ENCODE data around the gene FAM171A1.
A peak's percentile ranks its signal among the peaks of the same experiment; 100 is the strongest.

Gene FAM171A1

DNA sequence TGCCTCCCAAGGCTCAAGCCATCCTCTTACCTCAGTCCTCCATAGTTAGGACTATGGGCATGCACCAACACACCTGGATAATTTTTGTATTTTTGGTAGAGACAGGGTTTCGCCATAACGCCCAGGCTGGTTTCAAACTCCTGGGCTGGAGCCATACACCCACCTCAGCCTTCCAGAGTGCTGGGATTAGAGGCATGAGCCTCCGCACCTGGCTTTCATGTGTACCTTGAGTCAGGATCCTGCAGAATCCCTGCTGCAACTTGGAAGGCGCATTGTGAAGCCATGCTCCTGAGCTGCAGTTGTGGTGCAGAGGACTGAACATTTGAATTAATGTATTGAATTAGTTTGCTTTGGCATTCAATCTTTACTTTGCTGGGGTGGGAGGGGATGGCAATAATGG, 173.2 kb downstream of the FAM171A1 start:
- DNase-seq = no peak

- DNase-seq = no peak
Observed at GRCh38 chr10:15197276-15197675, 173.8 kb downstream of the FAM171A1 start.

- no peak for DNase-seq
Observed at GRCh38 chr10:15196021-15196834, 174.9 kb downstream of the FAM171A1 start.

DNA sequence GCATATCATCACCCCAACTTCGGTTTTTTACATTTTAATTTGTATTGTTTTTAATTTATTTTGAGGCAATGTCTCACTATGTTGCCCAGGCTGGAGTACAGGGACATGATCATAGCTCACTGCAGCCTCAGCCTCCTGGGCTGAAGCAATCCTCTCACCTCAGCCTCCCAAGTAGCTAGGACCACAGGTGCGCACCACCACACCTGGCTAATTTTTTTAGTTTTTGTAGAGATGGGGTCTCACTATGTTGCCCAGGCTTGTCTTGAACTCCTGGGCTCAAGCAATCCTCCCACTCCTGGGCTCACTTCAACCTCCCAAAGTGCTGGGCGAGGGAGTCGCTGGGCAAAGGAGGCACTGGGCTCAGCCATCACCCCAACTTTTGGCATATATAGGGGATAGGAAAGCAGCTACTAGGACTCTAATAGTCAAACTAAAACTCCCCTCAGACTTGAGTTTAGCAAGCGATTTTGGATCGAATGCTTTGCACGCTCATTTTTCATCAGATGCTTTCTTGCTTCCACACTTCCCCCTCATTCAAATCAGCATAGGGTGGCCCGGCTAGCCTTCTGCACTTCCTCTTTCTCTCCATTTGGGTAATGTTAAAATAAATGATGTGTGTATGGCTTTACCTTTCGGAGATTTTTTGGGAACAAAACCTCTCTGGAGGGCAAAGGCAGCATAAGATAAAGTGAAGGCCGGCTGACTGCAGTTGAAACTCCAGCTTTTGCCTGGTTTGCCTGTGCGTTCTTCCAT, 181.8 kb downstream of the FAM171A1 start:
- no peak for DNase-seq

GRCh38 chr10:15188603-15189002, 182.5 kb downstream of the FAM171A1 start:
- no peak for DNase-seq

GRCh38 chr10:15183689-15184481, 187.2 kb downstream of the FAM171A1 start:
- DNase-seq = no peak

GRCh38 chr10:15182540-15183207, 188.4 kb downstream of the FAM171A1 start:
- DNase-seq = no peak

- DNase-seq = no peak
Observed at GRCh38 chr10:15181576-15182156, 189.4 kb downstream of the FAM171A1 start.

DNA sequence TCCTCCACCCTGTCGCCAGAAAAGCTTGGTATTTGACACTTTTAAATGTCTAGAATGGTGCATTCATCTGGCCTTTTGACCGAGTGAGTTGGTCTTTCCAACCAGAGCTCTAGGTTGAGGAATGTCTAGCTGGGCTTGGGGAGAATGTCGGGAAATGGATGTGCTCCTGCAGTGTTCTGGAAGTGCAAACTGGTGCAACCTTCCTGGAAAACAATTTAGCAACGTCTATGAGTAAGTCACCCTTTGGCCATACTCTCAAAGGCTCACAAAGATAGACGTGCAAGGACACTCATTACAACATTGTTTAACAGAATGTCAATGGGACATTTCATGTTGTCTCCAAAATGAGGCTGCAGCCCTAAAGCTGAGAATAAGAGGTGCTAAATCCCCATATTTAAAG, 190.4 kb downstream of the FAM171A1 start:
- DNase-seq = no peak

GRCh38 chr10:15176269-15176668, 194.8 kb downstream of the FAM171A1 start:
- DNase-seq = no peak

- DNase-seq = no peak
Observed at GRCh38 chr10:15175587-15175986, 195.5 kb downstream of the FAM171A1 start.

GRCh38 chr10:15172306-15172840, 198.7 kb downstream of the FAM171A1 start:
- no peak for DNase-seq

GRCh38 chr10:15169555-15170401, 201.3 kb downstream of the FAM171A1 start:
- DNase-seq = peak; percentile 16

DNA sequence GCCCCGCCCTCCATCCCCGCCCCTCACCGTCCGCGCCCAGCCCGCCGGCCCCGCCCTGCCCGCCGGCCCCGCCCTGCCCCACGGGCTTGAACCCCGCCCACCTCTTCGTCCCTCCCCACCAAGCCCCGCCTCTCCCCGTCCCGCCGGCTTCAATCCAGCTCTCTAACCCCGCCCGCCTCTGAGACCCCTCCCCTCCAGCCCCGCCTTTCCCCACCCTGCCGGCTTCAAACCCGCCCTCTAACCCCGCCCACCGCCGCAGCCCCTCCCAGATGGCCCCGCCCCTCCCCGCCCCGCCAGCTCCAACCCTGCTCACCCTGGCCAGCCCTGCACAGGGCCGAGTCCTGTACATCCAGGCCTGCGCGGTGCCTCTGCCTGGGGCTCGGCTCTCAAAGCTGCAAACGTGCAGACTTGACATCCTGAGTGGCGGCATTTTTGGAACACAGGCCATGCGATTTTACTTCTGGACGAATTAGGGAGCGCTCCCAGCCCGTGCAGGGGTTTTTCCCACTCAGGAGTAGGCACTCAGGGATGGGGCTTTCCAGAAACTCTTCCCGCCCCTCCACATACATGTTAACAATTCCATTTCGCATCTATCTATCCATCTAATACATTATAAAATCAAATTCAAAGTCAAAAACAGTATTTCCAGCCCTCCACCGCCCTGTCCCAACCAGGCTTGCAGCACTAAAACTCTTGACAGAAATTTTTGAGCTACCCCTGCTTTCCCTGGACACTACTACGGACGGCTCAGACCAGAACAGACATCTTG, 202.1 kb downstream of the FAM171A1 start:
- DNase-seq = peak; percentile 97

DNA sequence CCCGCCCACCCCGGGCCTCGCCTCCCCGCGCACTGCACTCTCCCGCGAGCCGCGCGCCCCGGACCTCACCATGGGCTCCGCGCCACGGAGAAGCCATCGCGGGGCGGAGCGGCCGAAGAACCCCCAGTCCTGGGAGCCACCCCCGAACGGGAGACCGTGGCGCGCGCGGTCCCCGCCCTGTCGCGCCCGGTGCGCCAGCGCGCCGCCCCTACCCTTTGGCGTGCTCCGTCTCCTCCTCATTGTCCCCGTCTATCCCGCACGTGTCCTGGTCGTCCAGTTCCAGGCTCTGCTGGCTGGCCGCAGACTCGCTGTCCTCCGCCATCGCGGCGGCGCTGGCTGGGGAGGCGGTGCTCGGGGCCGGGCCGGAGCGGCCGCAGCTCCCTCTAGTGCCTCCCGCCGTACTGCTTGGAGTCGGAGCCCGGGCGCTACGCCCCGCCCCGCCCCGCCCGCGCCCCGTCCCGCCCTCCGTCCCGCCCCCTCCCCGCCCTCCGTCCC, 202.8 kb downstream of the FAM171A1 start, which contains the start of gene NMT2:
TSS of gene NMT2 (minus strand) at position 403 of the 495 bp plus-strand sequence. CDS start at position 322, 81 bp downstream.
- no peak for DNase-seq

DNA sequence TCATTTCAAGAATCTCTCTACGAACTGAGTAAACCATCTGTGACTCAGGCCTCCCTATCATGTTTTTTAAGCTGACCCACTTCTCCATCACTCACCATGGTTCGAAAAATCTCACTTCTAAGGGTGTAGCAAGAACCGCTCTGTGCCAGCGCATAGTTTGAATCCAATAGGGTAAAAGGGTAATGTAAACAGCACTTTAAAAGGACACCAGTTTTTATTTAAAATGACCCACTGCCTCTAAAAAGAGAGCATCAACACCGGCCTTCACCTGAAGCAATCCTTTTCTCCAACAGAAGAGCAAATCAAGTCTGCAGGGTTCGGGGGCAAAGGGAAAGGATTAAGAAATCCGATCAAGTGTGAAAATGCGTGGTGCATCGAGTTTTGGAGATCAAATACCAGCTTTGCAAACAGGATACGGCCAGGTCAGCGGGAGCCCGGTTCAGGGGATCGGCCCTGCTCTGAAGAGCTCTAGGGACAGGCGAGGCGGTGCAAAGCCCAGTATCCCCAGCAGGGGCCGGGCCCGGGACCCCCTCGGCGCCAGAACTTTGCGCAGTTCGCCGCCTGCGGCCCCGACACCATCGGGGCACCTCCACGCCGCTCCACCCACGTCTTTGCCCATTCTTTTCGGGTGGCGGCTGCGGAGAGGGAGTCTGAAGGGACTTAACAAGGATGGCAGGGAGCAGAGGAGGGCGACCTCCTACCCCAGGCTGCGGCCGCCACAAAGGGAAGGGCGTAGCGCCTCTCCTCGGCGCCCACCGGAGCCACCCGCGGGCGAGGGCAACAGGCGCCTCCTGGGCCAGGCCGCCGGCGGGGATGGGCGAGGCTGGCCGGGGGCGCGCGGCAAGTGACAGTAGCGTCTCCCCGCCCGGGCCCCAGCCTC, 203.4 kb downstream of the FAM171A1 start:
- no peak for DNase-seq

GRCh38 chr10:15166325-15166724, 204.8 kb downstream of the FAM171A1 start:
- no peak for DNase-seq

- no peak for DNase-seq
Observed at GRCh38 chr10:15163253-15163828, 207.7 kb downstream of the FAM171A1 start.
